ENCODE measurements around the gene EHMT1. TPM values are rescaled to one million over a fixed set of nuclear protein-coding genes. Genes with fewer than 3 reads are reported as not detected.

The EHMT1 gene
- total and polyA plus RNA-seq, 2 of the 8 experiments (the other 6 are each of a cell fraction or from before 2014, with no cell fraction given), result 95.7 to 163 TPM

DNA sequence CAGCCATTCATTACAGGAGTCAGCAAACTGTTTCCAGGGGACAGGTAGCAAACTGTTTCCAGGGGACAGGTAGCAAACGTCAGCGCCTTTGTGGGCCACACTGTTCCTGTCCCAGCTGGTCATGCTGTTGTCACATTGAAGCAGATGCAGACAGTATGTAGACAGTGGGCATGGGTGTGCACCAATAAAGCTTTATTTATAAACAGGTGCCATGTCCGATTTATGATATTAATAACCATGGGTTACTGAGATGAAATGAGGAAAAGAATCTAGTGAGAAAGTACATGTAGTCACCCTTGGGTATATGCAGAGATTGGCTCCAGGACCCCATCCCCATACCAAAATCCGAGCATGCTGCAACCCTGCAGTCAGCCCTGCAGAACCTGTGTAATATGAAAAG is 122.5 kb downstream of the EHMT1 start:
- H2BK120ac ChIP-seq (replicated peaks; ENCODE audit: low read depth, low read length), result no peak overlapping the region
- no peak overlapping the region for H3K14ac ChIP-seq (ENCODE audit: insufficient read length)
- H2BK15ac ChIP-seq (ENCODE audit: low read length), result no peak overlapping the region
- 91% methylated on average over 4 of the region's 4 CpGs; no CpG with 5 or more reads in 1 of the 2 experiments for WGBS, 2 experiments (ENCODE audit: extremely low coverage in 1 of 2, insufficient coverage in 1 of 2, insufficient read length in 1 of 2, insufficient replicate concordance in 2 of 2, low coverage in 1 of 2, low lambda C conversion rate in 2 of 2, missing lambda C conversion rate in 1 of 2)
- no peak overlapping the region for H4K5ac ChIP-seq (ENCODE audit: insufficient read length, low read depth, low read length)
- no peak overlapping the region for H2BK5ac ChIP-seq (ENCODE audit: low read depth, low read length)
- peaks cover 0 to 7% of the 10 kb centered on the region in 2 experiments for H4K20me1 ChIP-seq (replicated peaks in 1 of 2; ENCODE audit: control insufficient read depth in 1 of 2, insufficient read depth in 2 of 2, low read length in 2 of 2)
- no peak overlapping the region for H3K4ac ChIP-seq (replicated peaks; ENCODE audit: insufficient read length, low read depth, low read length)
- peaks cover 12% of the 10 kb centered on the region for H3K79me1 ChIP-seq (ENCODE audit: low read depth, low read length)
- H4K8ac ChIP-seq (ENCODE audit: extremely low read depth, insufficient read depth, low read length), result no peak overlapping the region; the same call in 1 of the 2 replicates
- H3K23ac ChIP-seq (ENCODE audit: insufficient read length), result no peak overlapping the region
- CTCF ChIA-PET (ENCODE audit: partially characterized antibody), result interaction anchor here (0.7 to 2.2 kb wide), 3 partner anchors 8 to 17 kb away, joined by 3 to 6 read pairs (median 3); no protein-coding TSS in a partner anchor
- no peak overlapping the region for H3K27ac ChIP-seq (ENCODE audit: low read depth, low read length)
- H3K4me2 ChIP-seq (ENCODE audit: insufficient read depth in 1 of 2, low read depth in 2 of 2, low read length in 2 of 2), result no peak overlapping the region
- peaks cover 0 to 14% of the 10 kb centered on the region in 2 experiments; a peak in 2 of 4 replicates for H3K79me2 ChIP-seq (ENCODE audit: control insufficient read depth in 1 of 2, insufficient read depth in 2 of 2, low read length in 2 of 2)
- H3K56ac ChIP-seq (replicated peaks; ENCODE audit: insufficient read length, low read depth, low read length), result no peak overlapping the region
- H2AFZ ChIP-seq (ENCODE audit: low read length), result no peak overlapping the region
- no peak overlapping the region for H2BK12ac ChIP-seq (ENCODE audit: low read depth, low read length)
- H4K91ac ChIP-seq (replicated peaks; ENCODE audit: insufficient read length, low read length), result no peak overlapping the region
- H3K27me3 ChIP-seq (replicated peaks in 1 of 4; ENCODE audit: control insufficient read depth in 3 of 4, extremely low read depth in 1 of 4, insufficient read depth in 3 of 4, low read length in 3 of 4), result no peaks in the 10 kb centered on the region
- H3K18ac ChIP-seq (ENCODE audit: extremely low read depth, low read length), result no peak overlapping the region
- H3K9ac ChIP-seq (replicated peaks in 1 of 4; ENCODE audit: extremely low read depth in 1 of 4, low read depth in 3 of 4, low read length in 3 of 4), result no peak overlapping the region
- POLR2A ChIA-PET (ENCODE audit: partially characterized antibody), result interaction anchor here (1.0 to 2.1 kb wide), 2 partner anchors 8 to 46 kb away, joined by 5 to 7 read pairs; no protein-coding TSS in a partner anchor
- no peaks in the 10 kb centered on the region for H3K23me2 ChIP-seq (ENCODE audit: low read depth, low read length)
- FAIRE-seq (no peak), DNase-seq (ENCODE audit: low read depth in 1 of 2, low spot score in 2 of 2) (no peak)
- no peak overlapping the region for H2BK20ac ChIP-seq (ENCODE audit: low read length)
- no peak overlapping the region for H3K4me3 ChIP-seq (ENCODE audit: extremely low read depth in 1 of 4, insufficient read depth in 2 of 4, low read depth in 3 of 4, low read length in 4 of 4)
- peaks cover 3 to 4% (median 3%) of the 10 kb centered on the region in 4 experiments; a peak in 5 of 7 replicates for H3K4me1 ChIP-seq (replicated peaks in 1 of 4; ENCODE audit: control insufficient read depth in 3 of 4, insufficient read depth in 4 of 4, low read length in 3 of 4)
- no peak overlapping the region for H2AK5ac ChIP-seq (ENCODE audit: low read depth, low read length)
- H3K36me3 ChIP-seq (ENCODE audit: control insufficient read depth in 2 of 4, insufficient read depth in 4 of 4, low read length in 3 of 4), result peaks cover 2 to 17% (median 8%) of the 10 kb centered on the region in 4 experiments; a peak in 5 of 8 replicates
- no peaks in the 10 kb centered on the region for H3K9me3 ChIP-seq (ENCODE audit: insufficient read depth in 2 of 2, low read depth in 1 of 2, low read length in 1 of 2)
- TF ChIP-seq BACH1 (IDR thresholded peaks at IDR 0.05; ENCODE audit: low read length) (no peak), CEBPB (IDR thresholded peaks at IDR 0.05; ENCODE audit: low read depth, low read length) (no peak), CHD2 (IDR thresholded peaks at IDR 0.05; ENCODE audit: low read length) (no peak), SIN3A (conservative IDR thresholded peaks at IDR 0.05 in 1 of 2, IDR thresholded peaks at IDR 0.05 in 1 of 2; ENCODE audit: low read depth in 1 of 2, low read length in 2 of 2) (no peak), GTF2F1 (IDR thresholded peaks at IDR 0.05; ENCODE audit: borderline replicate concordance, low read depth, low read length) (no peak), JUND (IDR thresholded peaks at IDR 0.05; ENCODE audit: low read length) (no peak), RXRA (IDR thresholded peaks at IDR 0.05; ENCODE audit: insufficient read depth, low read depth, low read length) (no peak), NRF1 (IDR thresholded peaks at IDR 0.05; ENCODE audit: low read depth, low read length) (no peak)
- TF ChIP-seq, protein P1, sequence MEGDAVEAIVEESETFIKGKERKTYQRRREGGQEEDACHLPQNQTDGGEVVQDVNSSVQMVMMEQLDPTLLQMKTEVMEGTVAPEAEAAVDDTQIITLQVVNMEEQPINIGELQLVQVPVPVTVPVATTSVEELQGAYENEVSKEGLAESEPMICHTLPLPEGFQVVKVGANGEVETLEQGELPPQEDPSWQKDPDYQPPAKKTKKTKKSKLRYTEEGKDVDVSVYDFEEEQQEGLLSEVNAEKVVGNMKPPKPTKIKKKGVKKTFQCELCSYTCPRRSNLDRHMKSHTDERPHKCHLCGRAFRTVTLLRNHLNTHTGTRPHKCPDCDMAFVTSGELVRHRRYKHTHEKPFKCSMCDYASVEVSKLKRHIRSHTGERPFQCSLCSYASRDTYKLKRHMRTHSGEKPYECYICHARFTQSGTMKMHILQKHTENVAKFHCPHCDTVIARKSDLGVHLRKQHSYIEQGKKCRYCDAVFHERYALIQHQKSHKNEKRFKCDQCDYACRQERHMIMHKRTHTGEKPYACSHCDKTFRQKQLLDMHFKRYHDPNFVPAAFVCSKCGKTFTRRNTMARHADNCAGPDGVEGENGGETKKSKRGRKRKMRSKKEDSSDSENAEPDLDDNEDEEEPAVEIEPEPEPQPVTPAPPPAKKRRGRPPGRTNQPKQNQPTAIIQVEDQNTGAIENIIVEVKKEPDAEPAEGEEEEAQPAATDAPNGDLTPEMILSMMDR (IDR thresholded peaks at IDR 0.05; ENCODE audit: control extremely low read depth in 1 of 3, insufficient read depth in 1 of 3, low read depth in 1 of 3, low read length in 3 of 3), result no peak
- TF ChIP-seq, protein P2, sequence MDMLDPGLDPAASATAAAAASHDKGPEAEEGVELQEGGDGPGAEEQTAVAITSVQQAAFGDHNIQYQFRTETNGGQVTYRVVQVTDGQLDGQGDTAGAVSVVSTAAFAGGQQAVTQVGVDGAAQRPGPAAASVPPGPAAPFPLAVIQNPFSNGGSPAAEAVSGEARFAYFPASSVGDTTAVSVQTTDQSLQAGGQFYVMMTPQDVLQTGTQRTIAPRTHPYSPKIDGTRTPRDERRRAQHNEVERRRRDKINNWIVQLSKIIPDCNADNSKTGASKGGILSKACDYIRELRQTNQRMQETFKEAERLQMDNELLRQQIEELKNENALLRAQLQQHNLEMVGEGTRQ (IDR thresholded peaks at IDR 0.05; ENCODE audit: low read length), result no peak

Measured in H1 (cell line).